A204.1 (cell line): Measurements from ENCODE around the gene SH3GL2.

Experiments used
- FAIRE-seq: peaks from 2 replicates; lab custom pipeline; 2012; peaks lifted over from hg19 to GRCh38; lab: Jason Lieb, UNC

Gene SH3GL2

DNA sequence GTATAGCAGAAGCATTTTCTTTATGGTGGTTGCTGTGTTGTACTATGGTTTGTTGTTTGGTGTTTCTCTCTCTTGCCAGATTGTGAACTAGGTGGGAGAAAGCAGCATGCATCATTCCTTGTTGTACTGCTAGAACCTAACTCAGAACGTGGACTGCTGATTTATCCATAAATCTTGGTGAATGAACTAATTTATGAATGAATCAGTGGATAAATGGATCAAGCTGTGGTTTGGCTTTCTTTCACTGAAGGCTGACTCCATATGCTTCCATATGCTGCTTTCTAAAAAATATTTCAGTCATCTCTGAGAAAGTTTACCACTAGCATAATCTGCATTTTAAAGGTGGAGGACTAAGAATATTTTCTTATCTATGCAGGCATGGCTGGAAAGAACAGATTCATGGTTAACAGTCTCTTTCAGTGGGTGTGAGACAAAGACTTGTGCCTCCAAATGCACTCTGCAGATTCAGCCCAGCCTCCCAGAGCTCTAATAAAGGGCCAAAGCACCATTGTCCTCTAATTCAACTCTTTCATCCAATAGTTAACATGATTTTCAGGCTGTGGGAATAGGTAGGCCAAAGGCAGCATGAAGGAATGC is 237.7 kb downstream of the SH3GL2 start:
- no peak for FAIRE-seq

DNA sequence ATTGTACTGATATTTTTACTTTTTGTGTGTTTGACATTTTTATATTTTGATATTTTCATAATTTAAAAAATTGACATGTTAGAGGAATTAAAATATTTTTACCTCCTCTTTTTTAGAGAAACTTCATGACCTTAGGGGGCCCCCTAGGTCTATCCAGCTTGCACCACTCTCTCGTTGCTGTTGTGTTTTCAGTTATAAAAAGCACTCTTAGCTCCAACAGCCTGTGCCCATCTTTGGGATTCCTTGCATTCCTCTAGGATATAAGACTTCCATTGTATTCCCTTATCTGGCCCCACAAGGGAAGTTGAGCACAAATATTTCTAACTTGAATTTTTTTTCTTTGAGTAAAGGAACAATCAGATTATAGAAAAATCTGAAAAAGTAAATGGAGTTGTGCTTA is 245.3 kb downstream of the SH3GL2 start:
- no peak for FAIRE-seq

DNA sequence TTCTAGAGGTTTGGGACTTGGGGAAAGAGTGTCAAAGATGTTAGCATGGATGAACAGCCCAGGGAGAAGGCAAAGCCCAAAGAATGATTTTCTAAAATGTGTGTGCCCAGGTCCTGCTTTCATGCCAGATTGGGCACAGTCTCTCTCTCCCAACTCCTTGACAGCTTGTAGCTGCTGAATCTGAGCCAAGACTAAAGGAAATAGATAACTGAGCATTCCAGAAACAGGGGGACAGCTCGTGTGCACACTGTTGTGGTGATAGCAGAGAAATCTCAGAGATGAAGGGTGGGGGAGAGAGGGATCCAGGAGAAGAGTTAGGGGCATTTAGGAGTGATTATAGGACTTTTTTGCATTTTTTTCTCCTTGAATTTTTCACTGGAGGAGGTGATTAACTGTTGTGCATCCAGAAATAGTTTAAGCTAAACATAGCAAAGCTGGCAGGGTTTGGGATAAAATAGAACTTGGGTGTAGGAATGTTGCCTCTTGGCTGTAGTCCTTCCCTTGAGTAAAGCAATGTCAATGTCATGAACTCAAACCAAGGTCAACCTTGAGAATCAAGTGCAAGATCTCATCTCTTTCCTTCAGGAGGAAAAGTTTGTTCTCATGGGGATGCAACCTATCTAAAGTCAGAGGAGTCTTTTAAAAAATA is 245.9 kb downstream of the SH3GL2 start:
- no peak for FAIRE-seq

DNA sequence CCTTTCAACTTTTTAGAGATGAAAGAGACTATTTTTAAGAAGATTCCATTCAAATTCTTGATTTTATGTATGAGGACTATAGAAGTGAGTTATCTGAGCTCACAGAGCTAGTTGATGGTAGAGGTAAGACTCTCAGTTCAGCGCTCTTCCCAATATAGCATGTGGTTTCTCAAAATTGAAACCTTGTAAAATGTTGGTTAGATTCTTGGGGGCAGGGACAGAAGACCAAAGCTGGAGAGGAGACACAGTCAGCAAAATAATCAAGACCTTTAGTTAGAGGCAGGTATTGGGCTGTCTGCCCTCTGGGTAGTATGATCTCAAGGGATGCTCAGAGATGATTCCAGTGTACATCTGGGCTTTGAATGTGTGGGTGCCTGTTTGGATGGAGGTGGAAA is 246.4 kb downstream of the SH3GL2 start:
- no peak for FAIRE-seq

DNA sequence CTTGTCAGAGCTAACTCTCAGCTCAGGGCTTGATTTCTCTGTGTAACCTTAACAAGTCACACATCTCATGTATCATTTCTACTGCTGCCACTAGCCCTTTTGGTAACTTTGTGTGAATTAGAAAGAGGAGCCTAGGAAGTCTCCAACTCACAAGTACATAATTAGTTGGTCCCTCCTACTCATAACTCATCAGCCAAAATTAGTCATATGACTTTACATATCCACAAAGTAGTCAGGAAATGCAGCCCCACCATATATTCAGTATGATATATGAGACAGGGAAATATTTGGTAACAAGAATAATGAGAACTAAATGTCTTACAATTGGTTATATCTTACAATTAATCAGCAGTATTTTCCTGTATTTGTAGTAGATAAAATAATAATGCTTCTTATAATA is 250.2 kb downstream of the SH3GL2 start:
- no peak for FAIRE-seq

DNA sequence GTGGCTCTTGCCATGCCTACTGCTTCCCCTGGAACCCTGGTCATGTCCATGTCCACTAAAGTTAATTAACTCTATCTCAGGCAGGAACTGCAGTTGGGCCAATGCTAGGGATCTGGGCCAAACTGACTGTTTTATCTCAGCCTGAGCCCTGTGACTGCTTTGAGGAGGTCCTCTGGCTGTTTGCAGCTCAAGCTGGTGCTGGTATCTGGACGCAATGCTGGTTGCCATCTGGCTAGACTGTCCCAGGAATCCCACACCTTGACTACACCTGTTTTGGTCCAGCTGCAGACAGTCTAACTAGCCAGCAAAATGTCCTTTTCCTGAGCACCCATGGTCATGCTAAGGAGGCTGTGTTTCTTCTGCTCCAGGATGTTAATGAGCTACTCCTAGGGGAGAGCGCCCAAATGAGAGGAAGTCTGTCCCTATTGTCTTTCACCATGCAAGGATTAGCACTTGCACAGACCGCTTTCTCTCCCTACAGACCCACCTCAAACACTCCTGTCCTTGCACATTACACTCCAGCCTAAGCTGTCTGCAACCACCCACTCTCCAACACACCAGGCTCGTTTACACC is 251.0 kb downstream of the SH3GL2 start:
- FAIRE-seq = no peak

DNA sequence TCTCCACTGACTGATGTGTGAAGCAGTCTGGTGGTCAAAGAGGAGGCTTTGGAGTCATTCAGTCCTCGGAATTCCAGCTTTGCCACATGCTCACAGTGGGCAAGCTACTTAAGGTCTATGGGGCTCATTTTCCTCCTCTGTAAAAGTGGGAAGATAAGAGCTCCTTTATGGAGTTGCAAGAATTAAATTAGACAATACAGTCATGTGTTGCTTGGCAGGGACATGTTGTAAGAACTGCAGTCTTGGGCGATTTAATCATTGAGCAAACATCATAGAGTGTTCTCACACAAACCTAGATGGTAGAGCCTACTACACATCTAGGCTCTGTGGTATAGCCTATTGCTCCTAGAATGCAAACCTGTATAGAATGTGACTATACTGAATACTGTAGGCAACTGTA is 253.9 kb downstream of the SH3GL2 start:
- no peak for FAIRE-seq

DNA sequence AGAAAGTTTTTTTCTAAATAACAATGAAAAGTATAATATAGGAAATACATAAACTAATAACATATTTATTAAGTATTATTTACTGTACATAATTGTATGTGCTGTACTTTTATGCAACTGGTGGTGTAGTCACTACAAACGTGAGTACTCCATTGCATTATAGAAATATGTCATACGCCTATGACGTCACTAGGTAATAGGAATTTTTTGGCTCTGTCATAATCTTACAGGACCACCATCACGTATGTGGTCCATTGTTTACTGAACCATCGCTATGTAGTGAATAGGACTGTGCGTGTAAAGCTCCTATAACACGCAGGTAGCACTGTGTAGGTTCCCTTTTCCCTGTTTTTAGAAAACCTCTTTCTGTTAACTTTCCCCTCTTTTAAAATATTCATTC is 255.0 kb downstream of the SH3GL2 start:
- no peak for FAIRE-seq

DNA sequence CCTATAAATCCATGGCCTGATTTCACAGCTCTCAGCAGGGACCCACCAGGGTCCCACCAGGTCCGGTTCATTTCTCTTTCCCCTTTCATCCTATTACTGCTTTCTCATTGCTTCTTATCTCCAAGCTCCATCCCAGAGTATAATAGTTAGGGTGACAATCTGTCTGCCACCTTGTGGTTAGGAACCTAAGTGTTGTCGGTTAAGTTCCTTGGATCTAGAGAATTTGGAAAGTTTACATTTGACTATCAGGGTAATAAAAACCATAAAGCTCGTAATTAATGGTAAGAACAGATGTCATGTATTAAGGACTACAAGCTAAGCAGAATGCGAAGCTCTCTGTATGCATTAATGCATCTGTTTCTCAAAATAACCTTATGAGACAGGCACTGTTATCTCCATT is 259.1 kb downstream of the SH3GL2 start:
- no peak for FAIRE-seq

DNA sequence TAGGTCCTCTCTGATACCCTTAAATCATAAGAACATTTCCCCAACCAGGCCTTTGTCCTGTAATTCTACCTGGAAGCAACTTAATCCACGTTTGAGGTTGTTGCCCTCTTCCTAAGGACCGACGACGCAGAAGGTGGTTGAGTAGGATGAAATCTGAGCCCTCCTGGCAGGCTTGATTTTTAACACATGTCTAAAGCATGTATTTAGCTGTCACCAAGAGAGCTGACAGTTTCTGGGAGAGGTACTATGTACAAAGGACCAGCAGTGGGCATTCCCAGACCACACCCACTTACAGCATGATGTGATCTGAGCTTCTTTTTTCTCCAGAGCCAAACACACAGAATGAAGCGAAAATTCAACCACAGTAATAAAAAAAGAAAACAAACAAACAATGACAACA is 260.9 kb downstream of the SH3GL2 start:
- FAIRE-seq = no peak

DNA sequence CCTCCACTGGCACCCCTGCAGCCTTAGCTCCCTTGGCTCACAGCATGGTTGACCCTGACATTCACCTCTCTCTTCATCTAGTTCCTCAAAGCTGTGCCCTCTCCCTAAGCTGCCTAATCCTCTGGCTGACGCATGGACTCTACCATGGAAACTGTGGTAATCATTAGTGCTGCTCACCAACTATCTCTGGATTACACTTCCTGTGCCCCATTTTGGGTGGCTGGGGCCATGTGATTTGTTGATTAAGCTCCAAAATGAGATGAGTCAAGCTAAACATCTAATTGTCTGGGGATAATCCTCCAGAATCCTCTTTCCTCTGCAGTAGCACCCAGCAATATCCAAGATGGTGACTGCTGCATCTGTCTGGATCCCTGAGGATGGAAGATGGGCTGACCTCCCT is 264.4 kb downstream of the SH3GL2 start:
- FAIRE-seq = no peak
